Measurements from ENCODE around the gene FAM135A.

- TF ChIP-seq CTCF (IDR thresholded peaks at IDR 0.05) (no peak), EP300 (IDR thresholded peaks at IDR 0.05) (no peak)
These were observed 1.6 kb upstream of the FAM135A start for GRCh38 chr6:70411542-70412251.

Measured in upper lobe of left lung (tissue), 4 donors.